Caki2 (cell line): ENCODE data around the gene NDUFV3. TPM values are rescaled to one million over a fixed set of nuclear protein-coding genes. Genes with fewer than 3 reads are reported as not detected.
"Not testable (repeated sequence)": the region's sequence is repeated elsewhere in the genome, so short reads cannot be mapped to it uniquely, and the experiment has no call there.

ENCODE experiments used
- DNase-seq: peaks from one replicate; pipeline ENCODE4 v3.0.0-alpha.2; 2015; ENCODE audit warnings: low read depth
- in situ Hi-C: cut with HindIII; loops from 2 replicates; pipeline ENCODE4 v1.10.0; 2016; ENCODE audit warnings: low sequenced_read_pairs, low pct_unique_long_range_greater_than_20kb, mixed read lengths
- total RNA-seq: library from RNA; depleted of rRNA; stranded (reverse); fragments of >200 nt; shearing (Covaris generic); gene quantifications from 2 replicates; pipeline ENCODE4 v1.2.3, GENCODE V29; 2014; ENCODE audit warnings: low replicate concordance

The NDUFV3 gene
- total RNA-seq, 1 experiment from 2014 or later, result 40.7 TPM

DNA sequence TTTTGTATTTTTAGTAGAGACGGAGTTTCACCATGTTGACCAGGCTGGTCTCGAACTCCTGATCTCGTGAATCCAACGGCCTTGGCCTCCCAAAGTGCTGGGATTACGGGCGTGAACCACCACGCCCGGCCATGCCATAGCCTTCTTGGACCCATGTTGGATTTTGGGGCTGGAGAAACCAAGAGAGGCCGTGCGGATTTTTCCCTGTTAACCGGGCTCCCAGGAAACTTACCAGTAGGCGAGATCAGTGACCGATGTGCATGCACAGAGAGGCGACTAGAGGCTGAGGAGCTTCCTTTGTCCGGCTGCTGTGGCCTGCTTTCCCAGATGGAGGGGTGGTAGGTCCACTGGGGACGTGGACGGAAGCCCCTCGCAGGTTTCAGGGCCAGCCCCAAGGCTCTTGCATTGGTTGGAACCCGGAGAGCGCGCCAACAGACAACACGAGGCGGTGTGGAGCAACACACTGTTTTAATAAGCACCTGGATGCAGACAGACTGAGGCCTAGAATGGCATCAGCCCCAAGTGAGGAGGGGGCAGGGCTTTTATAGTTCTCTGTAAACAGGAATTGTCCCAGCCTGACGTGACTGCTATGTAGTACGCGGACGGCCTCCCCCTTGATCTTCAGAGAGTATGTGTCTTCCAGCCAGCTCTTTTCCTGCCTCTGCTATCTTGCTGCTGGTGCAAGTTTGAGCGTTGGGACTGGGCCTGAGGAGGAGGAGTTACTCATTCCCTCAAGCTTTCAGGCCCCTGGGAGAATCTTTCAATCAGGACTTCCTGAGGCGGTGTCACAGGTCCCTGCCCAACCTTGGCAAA is 32.2 kb downstream of the NDUFV3 start, which contains the start of gene ERVH48-1:
Gene ERVH48-1, minus strand, starts transcription at position 517 of the 813 bp plus-strand sequence. CDS start 6,624 bp downstream, outside the sequence.
- DNase-seq, result no peak
- in situ Hi-C loops, result no loop called here

DNA sequence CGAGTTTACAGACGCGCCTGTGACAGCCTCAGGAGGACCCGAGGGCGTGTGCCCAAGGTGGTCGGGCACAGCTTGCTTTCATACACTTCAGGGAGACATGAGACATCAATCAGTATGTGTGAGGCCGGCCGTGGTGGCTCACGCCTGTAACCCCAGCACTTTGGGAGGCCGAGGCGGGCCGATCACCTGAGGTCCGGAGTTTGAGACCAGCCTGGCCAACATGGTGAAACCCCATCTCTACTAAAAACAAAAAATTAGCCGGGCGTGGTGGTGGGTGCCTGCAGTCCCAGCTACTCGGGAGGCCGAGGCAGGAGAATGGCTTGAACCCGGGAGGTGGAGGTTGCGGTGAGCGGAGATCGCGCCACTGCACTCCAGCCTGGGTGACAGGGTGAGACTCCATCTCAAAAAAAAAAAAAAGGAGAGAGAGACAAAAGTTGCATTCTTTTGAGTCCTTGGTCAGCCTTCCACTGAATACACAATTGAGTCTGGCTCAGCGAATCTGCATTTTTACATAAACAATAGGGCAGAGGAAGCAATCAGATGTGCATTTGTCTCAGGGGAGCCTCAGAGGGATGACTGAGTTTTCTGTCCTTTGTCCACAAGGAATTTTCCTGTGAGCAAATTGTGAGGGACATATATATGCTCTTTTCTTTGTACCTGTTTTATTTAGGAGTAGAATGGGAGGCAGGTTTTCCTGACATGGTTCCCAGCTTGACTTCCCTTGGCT is 34.5 kb downstream of the NDUFV3 start:
- in situ Hi-C loops, result not testable (repeated sequence)

DNA sequence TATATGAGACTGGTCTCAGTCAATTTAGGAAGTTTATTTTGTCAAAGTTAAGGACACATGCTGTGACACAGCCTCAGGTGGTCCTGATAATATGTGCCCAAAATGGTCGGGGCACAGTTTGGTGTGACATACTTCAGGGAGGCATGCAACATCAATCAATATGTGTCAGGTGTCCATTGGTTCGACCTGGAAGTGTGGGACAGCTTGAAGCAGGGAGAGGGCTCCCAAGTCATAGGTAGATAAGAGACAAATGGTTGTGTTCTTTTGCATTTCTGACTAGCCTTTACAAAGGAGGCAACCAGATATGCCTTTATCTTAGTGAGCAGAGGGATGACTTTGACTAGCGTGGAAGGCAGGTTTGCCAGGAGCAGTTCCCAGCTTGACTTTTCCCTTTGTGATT is 36.9 kb downstream of the NDUFV3 start:
- DNase-seq, result no peak
- in situ Hi-C loops, result no loop called here

More for the DNA sequence above, 34.5 kb downstream of the NDUFV3 start:
- not testable (repeated sequence) for DNase-seq

DNA sequence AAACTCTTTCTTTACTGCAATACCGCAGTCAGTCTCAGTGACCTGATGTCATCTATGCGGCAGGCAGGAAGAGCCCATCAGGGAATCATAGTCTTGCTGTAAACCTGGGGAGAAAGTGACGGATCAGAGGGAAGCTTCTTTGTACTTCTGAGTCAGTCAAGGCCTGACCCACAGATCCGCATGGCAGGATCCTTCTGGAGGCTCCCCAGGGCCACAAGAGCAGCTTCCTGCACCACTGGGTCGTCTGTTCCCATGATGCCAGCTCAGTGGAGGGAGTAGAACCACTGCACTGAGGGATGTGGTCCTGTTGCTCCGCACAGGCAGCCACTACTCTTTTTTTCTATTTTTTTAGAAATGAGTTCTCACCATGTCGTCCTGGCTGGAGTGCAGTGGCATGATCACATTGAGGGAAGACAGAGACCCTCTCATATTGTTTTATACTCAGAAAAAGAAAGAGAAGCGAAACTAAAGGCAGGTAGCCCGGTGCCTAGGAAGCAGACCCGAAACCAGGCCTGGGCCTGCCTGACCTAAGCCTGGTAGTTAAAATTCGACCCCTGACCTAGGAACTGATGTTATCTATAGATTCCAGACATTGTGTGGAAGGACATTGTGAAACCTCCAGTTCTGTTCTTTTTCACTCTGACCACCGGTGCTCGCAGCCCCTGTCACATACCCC is 38.6 kb downstream of the NDUFV3 start:
- no peak for DNase-seq
- in situ Hi-C loops, result no loop called here

DNA sequence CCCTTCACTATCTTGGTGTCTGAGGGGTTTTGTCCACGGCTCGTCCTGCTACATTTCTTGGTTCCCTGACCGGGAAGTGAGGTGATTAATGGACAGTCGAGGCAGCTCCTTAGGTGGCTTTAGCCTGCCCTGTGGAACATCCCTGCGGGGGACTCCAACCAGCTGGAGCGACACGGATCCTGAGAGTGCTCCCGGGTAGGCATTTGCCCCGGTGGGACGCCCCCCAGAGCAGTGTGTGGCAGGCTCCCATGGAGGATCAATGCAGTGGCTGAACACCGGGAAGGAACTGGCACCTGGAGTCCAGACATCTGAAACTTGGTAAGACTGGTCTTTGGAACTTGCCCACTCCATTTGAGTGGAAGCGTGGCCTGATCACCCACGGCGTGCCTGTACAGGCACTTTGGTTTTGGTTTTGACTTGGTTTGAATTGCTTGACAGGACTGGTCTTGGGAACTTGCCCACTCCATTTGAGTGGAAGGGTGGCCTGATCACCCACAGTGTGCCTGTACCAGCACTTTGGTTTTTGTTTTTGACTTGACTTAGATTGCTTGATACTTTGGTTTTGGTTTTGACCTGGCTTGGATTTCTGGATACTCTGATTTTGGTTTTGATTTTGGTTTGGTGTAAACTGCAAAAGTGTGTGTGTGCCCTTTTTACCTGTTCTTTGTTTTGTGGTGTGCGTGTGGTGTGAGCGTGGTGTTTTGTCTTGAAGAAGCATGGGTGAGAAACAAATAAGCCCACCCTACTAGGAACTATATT is 39.4 kb downstream of the NDUFV3 start:
- in situ Hi-C loops, DNase-seq: not testable (repeated sequence)

DNA sequence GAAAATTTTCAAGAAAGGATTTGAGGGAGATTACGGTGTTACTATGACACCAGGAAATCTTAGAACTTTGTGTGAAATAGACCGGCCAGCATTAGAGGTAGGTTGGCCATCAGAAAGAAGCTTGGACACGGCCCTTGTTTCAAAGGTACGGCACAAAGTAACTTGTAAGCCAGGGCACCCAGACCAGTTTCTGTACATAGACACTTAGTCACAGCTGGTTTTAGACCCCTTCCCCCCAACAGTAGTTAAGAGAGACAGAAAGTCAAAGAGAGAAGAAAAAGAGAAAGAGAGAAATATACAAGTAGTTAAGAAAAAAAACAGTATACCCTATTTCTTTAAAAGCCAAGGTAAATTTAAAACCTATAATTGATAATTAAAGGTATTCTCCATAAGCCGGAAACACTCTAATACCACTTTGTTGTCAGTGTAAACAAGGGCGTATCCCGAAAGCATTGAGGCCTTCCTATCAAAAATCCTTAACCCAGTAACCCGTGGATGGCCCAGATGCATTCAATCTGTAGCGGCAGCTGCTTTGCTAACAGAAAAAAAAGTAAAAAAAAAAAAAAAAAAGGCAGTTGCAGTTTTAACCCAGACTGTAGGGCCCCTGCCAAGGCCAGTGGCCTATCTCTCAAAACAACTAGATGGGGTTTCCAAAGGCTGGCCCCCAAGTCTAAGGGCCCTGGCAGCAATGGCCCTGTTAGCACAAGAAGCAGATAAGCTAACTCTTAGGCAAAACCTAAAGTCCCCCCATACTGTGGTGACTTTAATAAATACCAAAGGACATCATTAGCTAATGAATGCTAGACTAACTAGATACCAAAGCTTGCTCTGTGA is 40.2 kb downstream of the NDUFV3 start:
- DNase-seq, in situ Hi-C loops: not testable (repeated sequence)

DNA sequence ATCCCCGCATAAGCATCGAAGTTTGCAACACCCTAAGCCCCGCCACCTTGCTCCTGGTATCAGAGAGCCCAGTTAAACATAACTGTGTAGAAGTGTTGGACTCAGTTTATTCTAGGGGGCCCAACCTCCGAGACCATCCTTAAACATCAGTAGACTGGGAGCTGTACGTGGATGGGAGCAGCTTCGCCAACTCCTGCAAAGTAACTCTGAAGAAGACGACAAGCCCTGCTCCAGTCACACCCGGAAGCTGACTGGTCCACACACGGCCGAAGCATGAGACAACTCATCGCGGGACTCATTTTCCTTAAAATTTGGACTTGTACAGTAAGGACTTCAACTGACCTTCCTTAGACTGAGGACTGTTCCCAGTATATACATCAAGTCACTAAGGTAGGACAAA is 40.9 kb downstream of the NDUFV3 start:
- DNase-seq, in situ Hi-C loops: not testable (repeated sequence)

DNA sequence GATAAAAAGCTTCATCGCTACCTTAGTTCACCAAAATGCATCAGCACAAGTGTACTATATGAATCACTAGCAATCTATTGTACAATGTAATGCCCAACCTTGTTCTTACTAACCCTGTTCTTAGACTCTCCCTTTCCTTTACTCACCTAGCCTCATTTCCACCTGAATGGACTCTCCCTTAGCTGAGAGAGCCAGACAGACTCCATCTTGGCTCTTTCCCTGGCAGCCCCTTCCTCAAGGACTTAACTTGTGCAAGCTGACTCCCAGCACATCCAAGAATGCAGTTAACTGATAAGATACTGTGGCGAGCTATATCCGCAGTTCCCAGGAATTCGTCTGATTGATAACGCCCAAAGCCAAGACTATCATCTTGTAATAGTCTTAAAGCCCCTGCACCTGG is 43.3 kb downstream of the NDUFV3 start:
- in situ Hi-C loops, DNase-seq: not testable (repeated sequence)

DNA sequence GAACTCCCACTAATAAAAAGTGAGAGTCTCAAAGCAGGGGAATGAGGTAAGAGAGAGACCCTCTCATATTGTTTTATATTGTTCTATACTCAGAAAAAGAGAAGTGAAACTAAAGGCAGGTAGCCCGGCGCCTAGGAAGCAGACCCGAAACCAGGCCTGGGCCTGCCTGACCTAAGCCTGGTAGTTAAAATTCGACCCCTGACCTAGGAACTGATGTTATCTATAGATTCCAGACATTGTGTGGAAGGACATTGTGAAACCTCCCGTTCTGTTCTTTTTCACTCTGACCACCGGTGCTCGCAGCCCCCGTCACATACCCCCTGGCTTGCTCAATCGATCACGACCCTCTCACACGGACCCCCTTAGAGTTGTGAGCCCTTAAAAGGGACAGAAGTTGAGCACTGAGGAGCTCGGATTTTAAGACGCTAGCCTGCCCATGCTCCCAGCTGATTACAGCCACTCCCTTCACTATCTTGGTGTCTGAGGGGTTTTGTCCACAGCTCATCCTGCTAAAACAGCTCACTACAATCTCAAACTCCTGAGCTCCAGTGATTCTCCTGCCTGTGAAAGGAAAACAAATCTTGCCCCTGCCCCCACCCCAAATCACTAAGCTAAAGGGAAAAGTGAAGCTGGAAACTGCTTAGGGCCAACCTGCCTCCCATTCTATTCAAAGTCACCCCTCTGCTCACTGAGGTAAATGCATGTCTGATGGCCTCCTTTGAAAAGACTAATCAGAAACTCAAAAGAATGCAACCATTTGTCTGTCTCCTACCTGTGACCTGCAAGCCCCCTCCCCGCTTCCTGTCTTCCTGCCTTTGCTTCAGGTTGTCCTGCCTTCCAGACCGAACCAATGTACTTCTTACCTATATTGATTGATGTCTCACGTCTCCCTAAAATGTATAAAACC is 44.2 kb downstream of the NDUFV3 start:
- in situ Hi-C loops, DNase-seq: not testable (repeated sequence)

DNA sequence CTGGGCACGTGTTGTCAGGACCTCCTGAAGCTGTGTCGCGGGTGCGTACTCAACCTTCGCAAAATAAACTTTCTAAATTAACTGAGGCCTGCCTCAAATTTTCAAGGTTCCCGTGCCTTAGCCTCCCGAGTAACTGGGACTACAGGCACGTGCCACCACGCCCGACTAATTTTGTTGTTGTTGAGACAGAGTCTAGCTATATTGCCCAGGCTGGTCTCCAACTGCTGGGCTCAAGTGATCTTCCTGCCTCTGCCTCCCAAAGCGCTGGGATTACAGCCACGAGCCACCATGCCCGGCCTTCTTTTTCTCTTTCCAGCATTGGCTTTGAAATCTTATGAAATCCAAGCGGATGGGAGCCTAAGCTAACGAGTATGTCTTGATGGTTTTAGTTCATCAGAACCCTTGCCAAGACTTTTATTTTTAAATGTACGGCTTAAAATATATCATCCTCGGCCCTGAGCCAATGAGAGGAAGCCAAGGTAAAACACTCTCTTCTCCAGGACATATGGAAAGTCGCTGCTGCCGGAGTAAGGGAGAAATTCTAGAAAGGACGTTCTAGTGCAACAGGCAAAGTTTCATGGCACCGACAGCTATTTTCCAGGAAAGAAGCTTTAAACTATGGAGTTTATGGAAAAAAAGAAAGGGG is 45.0 kb downstream of the NDUFV3 start:
- in situ Hi-C loops, result no loop called here
- no peak for DNase-seq

DNA sequence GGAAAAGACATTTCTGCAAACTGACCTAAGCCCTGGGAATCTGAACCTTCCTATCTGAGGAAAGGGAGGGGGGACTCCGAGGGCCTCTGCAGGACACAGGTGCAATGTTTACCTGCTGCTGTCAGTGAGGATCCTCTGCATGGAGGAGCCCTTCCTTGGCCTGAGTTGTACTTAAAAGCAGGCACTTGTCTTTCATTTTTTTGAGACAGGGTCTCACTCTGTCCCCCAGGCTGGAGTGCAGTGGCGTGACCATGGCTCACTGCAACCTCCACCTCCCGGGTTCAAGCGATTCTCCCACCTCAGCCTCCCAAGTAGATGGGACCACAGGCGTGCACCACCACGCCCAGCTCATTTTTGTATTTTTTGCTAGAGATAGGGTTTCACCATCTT is 45.5 kb downstream of the NDUFV3 start:
- in situ Hi-C loops, DNase-seq: not testable (repeated sequence)

DNA sequence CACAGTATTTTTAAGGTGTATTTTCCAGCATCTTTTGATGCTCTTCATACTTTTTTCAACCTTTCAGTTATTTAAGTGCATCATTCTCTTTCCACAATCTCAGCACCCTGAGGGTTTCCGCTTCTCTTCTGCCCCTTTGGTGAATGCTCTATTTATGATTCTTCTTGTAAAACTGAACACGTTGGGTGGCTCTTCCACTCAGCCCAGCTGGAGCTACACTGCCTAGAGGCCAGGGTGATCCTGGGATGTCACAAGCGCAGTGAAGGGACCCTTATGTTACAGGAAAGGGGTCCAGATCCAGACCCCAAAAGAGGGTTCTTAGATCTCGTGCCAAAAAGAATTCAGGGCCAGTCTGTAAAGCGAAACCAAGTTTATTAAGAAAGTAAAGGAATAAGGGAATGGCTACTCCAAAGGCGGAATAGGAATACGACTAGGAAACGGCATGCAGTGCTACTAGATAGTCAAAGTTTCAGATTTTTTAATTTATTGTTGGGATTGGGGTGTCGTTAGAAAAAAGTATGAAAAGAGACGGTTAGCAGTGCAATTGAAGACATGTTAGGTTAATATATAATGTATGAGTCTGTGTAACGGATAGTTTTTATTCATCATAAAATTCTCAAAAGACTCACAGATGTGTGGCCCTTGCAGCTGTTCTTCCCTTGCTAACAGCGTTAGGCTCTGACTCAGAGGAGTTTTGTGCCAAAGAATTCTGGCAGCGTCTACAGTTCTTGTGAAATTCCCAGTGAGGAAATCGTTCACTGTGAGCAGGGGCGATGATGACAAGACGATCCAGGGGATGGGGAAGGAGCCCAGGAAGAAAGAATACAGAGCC is 46.7 kb downstream of the NDUFV3 start:
- DNase-seq, result peak; percentile 55
- in situ Hi-C loops, result no loop called here

DNA sequence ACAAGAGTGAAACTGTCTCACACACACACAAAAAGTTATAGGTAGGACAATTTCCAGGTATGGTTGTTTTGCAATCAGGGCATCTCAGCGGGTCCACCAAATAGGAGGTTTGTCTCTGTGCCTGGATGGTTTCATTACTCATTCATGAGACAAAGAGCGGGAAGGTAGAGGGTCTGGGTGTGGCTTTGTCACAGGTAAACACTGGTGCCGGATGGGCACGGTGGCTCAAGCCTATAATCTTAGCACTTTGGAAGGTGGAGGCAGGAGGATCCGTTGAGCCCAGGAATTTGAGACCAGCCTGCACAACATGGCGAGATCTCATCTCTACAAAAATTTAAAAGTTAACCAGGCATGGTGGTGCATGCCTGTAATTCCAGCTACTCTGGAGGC is 48.6 kb downstream of the NDUFV3 start:
- in situ Hi-C loops, result no loop called here
- DNase-seq, result no peak

DNA sequence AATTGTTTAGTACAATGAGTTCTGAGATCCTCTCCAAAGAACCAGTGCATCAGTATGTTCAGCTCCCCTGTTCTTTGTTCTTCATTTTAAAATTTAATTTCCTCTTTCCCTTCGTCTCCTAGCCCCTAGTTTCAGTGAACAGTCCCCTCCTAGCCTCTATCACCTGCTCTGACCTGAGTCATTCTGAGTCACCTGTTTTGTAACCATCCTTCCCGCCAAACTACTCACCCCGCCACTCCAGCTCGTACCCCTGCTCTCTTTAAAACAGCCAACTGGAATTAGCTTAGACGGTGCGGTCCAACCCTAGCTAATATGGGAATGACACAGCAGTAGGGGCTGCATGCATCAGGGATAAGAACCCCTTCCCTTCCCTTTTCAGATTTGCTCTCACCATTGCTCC is 49.1 kb downstream of the NDUFV3 start:
- in situ Hi-C loops, result no loop called here
- peak; percentile 18 for DNase-seq

DNA sequence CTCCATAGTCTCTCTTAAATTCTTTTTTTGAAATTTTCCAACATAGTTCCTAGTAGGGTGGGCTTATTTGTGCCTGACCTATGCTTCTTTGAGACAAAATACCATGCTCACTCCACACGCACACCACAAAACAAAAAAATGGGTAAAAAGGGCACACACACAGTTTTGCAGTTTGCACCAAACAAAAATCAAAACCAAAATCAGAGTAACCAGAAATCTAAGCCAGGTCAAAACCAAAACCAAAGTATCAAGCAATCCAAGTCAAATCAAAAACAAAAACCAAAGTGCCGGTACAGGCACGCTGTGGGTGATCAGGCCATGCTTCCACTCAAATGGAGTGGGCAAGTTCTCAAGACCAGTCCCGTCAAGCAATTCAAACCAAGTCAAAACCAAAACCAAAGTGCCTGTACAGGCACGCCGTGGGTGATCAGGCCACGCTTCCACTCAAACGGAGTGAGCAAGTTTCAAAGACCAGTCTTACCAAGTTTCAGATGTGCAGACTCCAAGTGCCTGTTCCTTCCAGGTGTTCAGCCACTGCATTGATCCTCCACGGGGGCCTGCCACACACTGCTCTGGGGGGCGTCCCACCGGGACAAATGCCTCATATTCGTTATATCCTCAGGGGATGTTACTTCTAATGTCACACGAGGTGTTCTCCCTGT is 56.1 kb downstream of the NDUFV3 start:
- DNase-seq, in situ Hi-C loops: not testable (repeated sequence)
